ENCODE measurements around the gene SNX24. TPM values are rescaled to one million over a fixed set of nuclear protein-coding genes. Genes with fewer than 3 reads are reported as not detected.

Gene SNX24
- total RNA-seq, 1 experiment from 2014 or later, result 22.3 TPM

DNA sequence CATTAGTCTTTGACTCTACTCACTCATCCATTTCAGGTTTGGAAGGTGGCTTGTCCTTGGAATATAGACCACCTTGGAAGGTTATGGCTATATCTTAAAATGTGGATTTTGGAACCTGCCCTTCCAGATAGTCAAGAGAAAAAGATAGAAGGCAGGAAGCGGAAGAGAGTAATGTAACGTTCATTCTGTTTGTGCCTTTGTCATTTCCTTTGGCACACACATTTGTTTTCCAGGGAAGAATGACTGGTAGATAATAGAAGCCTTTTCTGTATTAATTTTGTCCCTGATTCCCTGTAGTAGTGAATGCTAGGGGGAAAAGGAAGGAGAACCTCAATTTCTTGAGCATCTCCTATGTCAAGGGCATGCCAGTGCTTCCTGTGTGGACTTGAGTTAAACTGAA is 136.4 kb downstream of the SNX24 start:
- DNase-seq, result no peak
- Histone ChIP-seq H3K4me1 (replicated peaks; ENCODE audit: insufficient read depth) (no peaks in the 10 kb centered on the region), H3K36me3 (ENCODE audit: low read depth) (no peaks in the 10 kb centered on the region), H3K4me2 (no peak overlapping the region), H3K9me2 (ENCODE audit: insufficient read depth) (no peaks in the 10 kb centered on the region), H3K9me3 (ENCODE audit: insufficient read depth, low read depth) (no peaks in the 10 kb centered on the region), H3K27ac (no peak overlapping the region), H3F3A (ENCODE audit: insufficient read depth, low read depth) (no peaks in the 10 kb centered on the region), H3K79me2 (ENCODE audit: low read depth) (no peaks in the 10 kb centered on the region), H3K4me3 (no peak overlapping the region), H2AFZ (no peak overlapping the region), H4K20me1 (ENCODE audit: insufficient read depth) (no peaks in the 10 kb centered on the region), H3K27me3 (ENCODE audit: insufficient read depth, low read depth) (no peaks in the 10 kb centered on the region)
- CTCF ChIA-PET, result no interaction called here
- POLR2A ChIA-PET (ENCODE audit: unreplicated experiment), result no interaction called here
- no TSS peak for BruUV-seq (replicated peaks)
- TF ChIP-seq, protein P1, sequence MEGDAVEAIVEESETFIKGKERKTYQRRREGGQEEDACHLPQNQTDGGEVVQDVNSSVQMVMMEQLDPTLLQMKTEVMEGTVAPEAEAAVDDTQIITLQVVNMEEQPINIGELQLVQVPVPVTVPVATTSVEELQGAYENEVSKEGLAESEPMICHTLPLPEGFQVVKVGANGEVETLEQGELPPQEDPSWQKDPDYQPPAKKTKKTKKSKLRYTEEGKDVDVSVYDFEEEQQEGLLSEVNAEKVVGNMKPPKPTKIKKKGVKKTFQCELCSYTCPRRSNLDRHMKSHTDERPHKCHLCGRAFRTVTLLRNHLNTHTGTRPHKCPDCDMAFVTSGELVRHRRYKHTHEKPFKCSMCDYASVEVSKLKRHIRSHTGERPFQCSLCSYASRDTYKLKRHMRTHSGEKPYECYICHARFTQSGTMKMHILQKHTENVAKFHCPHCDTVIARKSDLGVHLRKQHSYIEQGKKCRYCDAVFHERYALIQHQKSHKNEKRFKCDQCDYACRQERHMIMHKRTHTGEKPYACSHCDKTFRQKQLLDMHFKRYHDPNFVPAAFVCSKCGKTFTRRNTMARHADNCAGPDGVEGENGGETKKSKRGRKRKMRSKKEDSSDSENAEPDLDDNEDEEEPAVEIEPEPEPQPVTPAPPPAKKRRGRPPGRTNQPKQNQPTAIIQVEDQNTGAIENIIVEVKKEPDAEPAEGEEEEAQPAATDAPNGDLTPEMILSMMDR (conservative IDR thresholded peaks at IDR 0.05), result no peak
- no peak for TF ChIP-seq EZH2 (IDR thresholded peaks at IDR 0.05; ENCODE audit: low read depth)
- intact Hi-C loops (cut with micrococcal nuclease; ENCODE audit: unreplicated experiment), result no loop called here

DNA sequence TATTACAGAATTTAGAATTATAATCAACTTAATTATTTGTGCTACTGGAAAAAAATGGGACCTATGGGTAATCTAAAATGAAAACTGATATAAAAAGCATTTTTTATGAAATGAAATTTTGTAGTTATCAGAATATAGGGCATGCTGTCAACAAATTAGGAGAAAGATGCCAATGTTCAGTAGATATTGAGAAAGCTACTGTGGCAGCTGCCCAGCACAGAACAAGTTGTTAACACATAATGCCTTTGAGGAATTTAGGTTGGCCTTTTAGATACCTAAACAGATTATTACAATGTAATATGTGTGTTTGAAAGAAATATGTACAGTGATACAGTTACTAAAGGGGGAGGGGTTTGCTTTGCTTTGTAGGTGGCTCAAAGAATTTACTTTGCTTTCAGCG is 137.0 kb downstream of the SNX24 start:
- intact Hi-C loops (cut with micrococcal nuclease; ENCODE audit: unreplicated experiment), result no loop called here
- TF ChIP-seq, protein P1 (conservative IDR thresholded peaks at IDR 0.05), result no peak
- no peak for TF ChIP-seq EZH2 (IDR thresholded peaks at IDR 0.05; ENCODE audit: low read depth)
- Histone ChIP-seq H3K4me3 (no peak overlapping the region), H3K27me3 (ENCODE audit: insufficient read depth, low read depth) (no peaks in the 10 kb centered on the region), H3K79me2 (ENCODE audit: low read depth) (no peaks in the 10 kb centered on the region), H3K27ac (no peak overlapping the region), H3K9me3 (ENCODE audit: insufficient read depth, low read depth) (no peaks in the 10 kb centered on the region), H3K36me3 (ENCODE audit: low read depth) (no peaks in the 10 kb centered on the region), H4K20me1 (ENCODE audit: insufficient read depth) (no peaks in the 10 kb centered on the region), H3K9me2 (ENCODE audit: insufficient read depth) (no peaks in the 10 kb centered on the region), H3K4me1 (replicated peaks; ENCODE audit: insufficient read depth) (no peaks in the 10 kb centered on the region), H3K4me2 (no peak overlapping the region), H3F3A (ENCODE audit: insufficient read depth, low read depth) (no peaks in the 10 kb centered on the region), H2AFZ (no peak overlapping the region)
- DNase-seq, result no peak
- POLR2A ChIA-PET (ENCODE audit: unreplicated experiment), result no interaction called here
- BruUV-seq (replicated peaks), result no TSS peak
- CTCF ChIA-PET, result no interaction called here

GRCh38 chr5:122984425-122984824 is 139.0 kb downstream of the SNX24 start:
- no peaks in the 10 kb centered on the region for H3K9me3 ChIP-seq (ENCODE audit: insufficient read depth, low read depth)
- no peaks in the 10 kb centered on the region for H3K79me2 ChIP-seq (ENCODE audit: low read depth)
- DNase-seq, result no peak
- no peaks in the 10 kb centered on the region for H3K27me3 ChIP-seq (ENCODE audit: insufficient read depth, low read depth)
- no peaks in the 10 kb centered on the region for H3K9me2 ChIP-seq (ENCODE audit: insufficient read depth)
- no TSS peak for BruUV-seq (replicated peaks)
- no peak overlapping the region for H3K4me2 ChIP-seq
- ChIA-PET POLR2A (ENCODE audit: unreplicated experiment) (no interaction called here), CTCF (no interaction called here)
- intact Hi-C loops (cut with micrococcal nuclease; ENCODE audit: unreplicated experiment), result no loop called here
- H3K4me3 ChIP-seq, result no peak overlapping the region
- TF ChIP-seq EZH2 (IDR thresholded peaks at IDR 0.05; ENCODE audit: low read depth), result no peak
- TF ChIP-seq, protein P1 (conservative IDR thresholded peaks at IDR 0.05), result no peak
- H2AFZ ChIP-seq, result no peak overlapping the region
- no peaks in the 10 kb centered on the region for H3F3A ChIP-seq (ENCODE audit: insufficient read depth, low read depth)
- H3K36me3 ChIP-seq (ENCODE audit: low read depth), result no peaks in the 10 kb centered on the region
- no peaks in the 10 kb centered on the region for H4K20me1 ChIP-seq (ENCODE audit: insufficient read depth)
- no peak overlapping the region for H3K27ac ChIP-seq
- no peaks in the 10 kb centered on the region for H3K4me1 ChIP-seq (replicated peaks; ENCODE audit: insufficient read depth)

Measured in PC-9 (cell line).